Neural cell (in vitro differentiated cells): ENCODE measurements around the gene RNF182. TPM values are rescaled to one million over a fixed set of nuclear protein-coding genes. Genes with fewer than 3 reads are reported as not detected.

Source experiments
- H2AFZ ChIP-seq: fragments of 200-600, 300-800 bp; sonication (generic), shearing (Covaris generic); 2 replicates; pipeline ENCODE4 v1.6.0; 2014; ENCODE audit warnings: low read depth, mild to moderate bottlenecking, antibody characterized with exemption, low read length, moderate library complexity
- H3F3A ChIP-seq: fragments of 200-600 bp; shearing (Covaris generic); 2 replicates; pipeline ENCODE4 v1.6.1; 2016; ENCODE audit warnings: mild to moderate bottlenecking, moderate library complexity, mixed read lengths, antibody characterized with exemption, low read length; ENCODE audit not compliant: insufficient read depth, poor library complexity, severe bottlenecking
- H3K27ac ChIP-seq: fragments of 200-600, 300-800 bp; sonication (generic), shearing (Covaris generic); 2 replicates; pipeline ENCODE4 v1.5.1; 2014; ENCODE audit warnings: mild to moderate bottlenecking, low read length, moderate library complexity
- H3K27me3 ChIP-seq: fragments of 300-800, 200-600 bp; sonication (generic), shearing (Covaris generic); 2 replicates; pipeline ENCODE4 v1.6.0; 2014; ENCODE audit warnings: mild to moderate bottlenecking, low read depth, low read length, moderate library complexity; ENCODE audit not compliant: insufficient read depth
- H3K36me3 ChIP-seq: fragments of 300-800, 200-600 bp; sonication (generic), shearing (Covaris generic); 2 replicates; pipeline ENCODE4 v1.5.1; 2014; ENCODE audit warnings: mild to moderate bottlenecking, antibody characterized with exemption, low read length, moderate library complexity; ENCODE audit not compliant: insufficient read depth
- H3K4me2 ChIP-seq: fragments of 300-800, 200-600 bp; sonication (generic), shearing (Covaris generic); 2 replicates; pipeline ENCODE4 v1.6.0; 2014; ENCODE audit warnings: mild to moderate bottlenecking, low read length
- H3K4me3 ChIP-seq: fragments of 300-800, 200-600 bp; sonication (generic), shearing (Covaris generic); 2 replicates; pipeline ENCODE4 v1.5.1; 2014; ENCODE audit warnings: mild to moderate bottlenecking, low read length, moderate library complexity
- H3K79me2 ChIP-seq: fragments of 200-600 bp; shearing (Covaris generic); replicated peaks from 2 replicates; pipeline ENCODE4 v1.6.0; 2014; ENCODE audit warnings: mild to moderate bottlenecking, low read length, moderate library complexity; ENCODE audit not compliant: insufficient read depth
- H3K9ac ChIP-seq: fragments of 300-800, 200-600 bp; sonication (generic), shearing (Covaris generic); 2 replicates; pipeline ENCODE4 v1.6.1; 2016; ENCODE audit warnings: mild to moderate bottlenecking, low read length, mixed read lengths
- H3K9me2 ChIP-seq: fragments of 200-600 bp; shearing (Covaris generic); 2 replicates; pipeline ENCODE4 v1.6.1; 2016; ENCODE audit warnings: mild to moderate bottlenecking, low read length, mixed read lengths; ENCODE audit not compliant: insufficient read depth
- H3K9me3 ChIP-seq: fragments of 200-600, 300-800 bp; sonication (generic), shearing (Covaris generic); 2 replicates; pipeline ENCODE4 v1.6.1; 2016; ENCODE audit warnings: mild to moderate bottlenecking, mixed run types, low read length, moderate library complexity, mixed read lengths
- H4K20me1 ChIP-seq: fragments of 200-600 bp; shearing (Covaris generic); 2 replicates; pipeline ENCODE4 v1.6.1; 2016; ENCODE audit warnings: mild to moderate bottlenecking, mixed run types; ENCODE audit not compliant: insufficient read depth
- CTCF ChIP-seq: fragments of 450-650 bp; IDR thresholded peaks from 2 replicates; pipeline ENCODE4 v1.5.1; 2014; ENCODE audit warnings: antibody characterized with exemption, mild to moderate bottlenecking, moderate library complexity; ENCODE audit not compliant: poor library complexity, severe bottlenecking
- EP300 ChIP-seq: fragments of 450-650 bp; conservative IDR thresholded peaks from 2 replicates; pipeline ENCODE4 v1.6.1; 2014; ENCODE audit warnings: antibody characterized with exemption, mild to moderate bottlenecking, moderate library complexity; ENCODE audit not compliant: poor library complexity, severe bottlenecking
- EZH2 ChIP-seq: fragments of 200-600, 300-800 bp; shearing (Covaris generic), sonication (generic); IDR thresholded peaks from 2 replicates; pipeline ENCODE4 v1.6.1; 2014; ENCODE audit warnings: antibody characterized with exemption, low read length, borderline replicate concordance, mild to moderate bottlenecking; ENCODE audit not compliant: insufficient read depth, poor library complexity, severe bottlenecking
- MXI1 ChIP-seq: fragments of 450-650 bp; conservative IDR thresholded peaks from 2 replicates; pipeline ENCODE4 v1.6.1; 2014; ENCODE audit warnings: antibody characterized with exemption, mild to moderate bottlenecking; ENCODE audit not compliant: poor library complexity, severe bottlenecking
- POLR2AphosphoS5 ChIP-seq: IDR thresholded peaks from 2 replicates; pipeline ENCODE4 v1.6.1; 2012
- RAD21 ChIP-seq: fragments of 450-650 bp; conservative IDR thresholded peaks from 2 replicates; pipeline ENCODE4 v1.6.1; 2014; ENCODE audit warnings: antibody characterized with exemption, mild to moderate bottlenecking, moderate library complexity
- REST ChIP-seq: IDR thresholded peaks from 2 replicates; pipeline ENCODE4 v1.6.1; 2012; ENCODE audit warnings: borderline replicate concordance
- SMC3 ChIP-seq: fragments of 450-650 bp; conservative IDR thresholded peaks from 2 replicates; pipeline ENCODE4 v1.6.1; 2014; ENCODE audit warnings: antibody characterized with exemption, mild to moderate bottlenecking, moderate library complexity; ENCODE audit not compliant: poor library complexity
- TAF1 ChIP-seq: IDR thresholded peaks from 2 replicates; pipeline ENCODE4 v1.6.1; 2012; ENCODE audit warnings: low read depth
- polyA plus RNA-seq: library from polyadenylated mRNA; depleted of rRNA; stranded (reverse); fragments of >200 nt; gene quantifications from 2 replicates; pipeline ENCODE4 v1.2.3, GENCODE V29; 2014

The RNF182 gene
- polyA plus RNA-seq, 1 donor from 2014 or later, result 8.0 TPM

GRCh38 chr6:13908955-13909381 is 15.8 kb upstream of the RNF182 start:
- H3K27me3 ChIP-seq, result peaks cover 11% of the 10 kb centered on the region
- H2AFZ ChIP-seq, result no peak overlapping the region
- no peak overlapping the region for H3K9ac ChIP-seq
- H3K79me2 ChIP-seq, result no peaks in the 10 kb centered on the region
- H3K27ac ChIP-seq, result no peak overlapping the region
- H3K4me3 ChIP-seq, result no peak overlapping the region
- no peaks in the 10 kb centered on the region for H3K9me3 ChIP-seq
- no peak overlapping the region for H3K4me2 ChIP-seq
- no peaks in the 10 kb centered on the region for H3K9me2 ChIP-seq
- no peaks in the 10 kb centered on the region for H3F3A ChIP-seq
- no peaks in the 10 kb centered on the region for H4K20me1 ChIP-seq
- TF ChIP-seq POLR2AphosphoS5 (no peak), RAD21 (peak; percentile 95), CTCF (peak; percentile 89), SMC3 (peak; percentile 87)
- H3K36me3 ChIP-seq, result no peaks in the 10 kb centered on the region

- TF ChIP-seq POLR2AphosphoS5 (no peak), MXI1 (no peak), SMC3 (no peak), REST (no peak), CTCF (no peak), RAD21 (no peak), TAF1 (no peak), EP300 (no peak), EZH2 (no peak)
Observed at GRCh38 chr6:13910443-13910842, 14.3 kb upstream of the RNF182 start.

More at GRCh38 chr6:13910443-13910842, 14.3 kb upstream of the RNF182 start:
- no peak overlapping the region for H3K4me2 ChIP-seq
- no peaks in the 10 kb centered on the region for H4K20me1 ChIP-seq
- H3F3A ChIP-seq, result no peaks in the 10 kb centered on the region
- no peaks in the 10 kb centered on the region for H3K9me3 ChIP-seq
- H3K36me3 ChIP-seq, result no peaks in the 10 kb centered on the region
- H3K27ac ChIP-seq, result no peak overlapping the region
- no peak overlapping the region for H2AFZ ChIP-seq
- H3K9ac ChIP-seq, result no peak overlapping the region
- no peaks in the 10 kb centered on the region for H3K9me2 ChIP-seq
- peaks cover 11% of the 10 kb centered on the region for H3K27me3 ChIP-seq
- no peak overlapping the region for H3K4me3 ChIP-seq
- no peaks in the 10 kb centered on the region for H3K79me2 ChIP-seq
